GM12875 (cell line): ENCODE results near the gene PPME1.

Experiments
- H3K4me3 ChIP-seq: one replicate; pipeline ENCODE4 v1.5.1; 2011; ENCODE audit warnings: low read depth, low read length, control low read depth
- TF ChIP-seq, protein P1 (sequence below): IDR thresholded peaks from 2 replicates; pipeline ENCODE4 v1.5.1; 2011; ENCODE audit warnings: low read depth, mild to moderate bottlenecking, control low read depth, inconsistent platforms, low read length, moderate library complexity, borderline replicate concordance; ENCODE audit not compliant: insufficient read depth

The PPME1 gene

DNA sequence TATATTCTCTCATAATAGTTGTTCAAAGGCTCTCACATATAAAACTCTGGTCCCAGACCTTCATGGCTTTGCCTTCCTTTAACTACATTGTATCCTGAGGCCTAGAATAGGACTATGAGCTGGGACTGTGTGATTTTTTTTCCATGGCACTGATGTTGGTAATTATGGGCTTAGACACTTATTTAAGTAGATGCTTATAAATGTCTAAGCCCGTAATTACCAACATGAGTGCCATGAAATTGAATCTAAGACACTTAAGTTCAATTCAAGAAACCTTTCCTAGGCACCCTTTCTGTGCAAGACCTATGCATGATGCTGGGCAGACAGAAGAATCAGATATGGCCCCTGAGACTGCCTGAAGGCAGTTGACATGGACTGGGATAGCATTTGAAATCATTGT lies 77.4 kb downstream of the PPME1 start:
- TF ChIP-seq, protein P1, sequence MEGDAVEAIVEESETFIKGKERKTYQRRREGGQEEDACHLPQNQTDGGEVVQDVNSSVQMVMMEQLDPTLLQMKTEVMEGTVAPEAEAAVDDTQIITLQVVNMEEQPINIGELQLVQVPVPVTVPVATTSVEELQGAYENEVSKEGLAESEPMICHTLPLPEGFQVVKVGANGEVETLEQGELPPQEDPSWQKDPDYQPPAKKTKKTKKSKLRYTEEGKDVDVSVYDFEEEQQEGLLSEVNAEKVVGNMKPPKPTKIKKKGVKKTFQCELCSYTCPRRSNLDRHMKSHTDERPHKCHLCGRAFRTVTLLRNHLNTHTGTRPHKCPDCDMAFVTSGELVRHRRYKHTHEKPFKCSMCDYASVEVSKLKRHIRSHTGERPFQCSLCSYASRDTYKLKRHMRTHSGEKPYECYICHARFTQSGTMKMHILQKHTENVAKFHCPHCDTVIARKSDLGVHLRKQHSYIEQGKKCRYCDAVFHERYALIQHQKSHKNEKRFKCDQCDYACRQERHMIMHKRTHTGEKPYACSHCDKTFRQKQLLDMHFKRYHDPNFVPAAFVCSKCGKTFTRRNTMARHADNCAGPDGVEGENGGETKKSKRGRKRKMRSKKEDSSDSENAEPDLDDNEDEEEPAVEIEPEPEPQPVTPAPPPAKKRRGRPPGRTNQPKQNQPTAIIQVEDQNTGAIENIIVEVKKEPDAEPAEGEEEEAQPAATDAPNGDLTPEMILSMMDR, result no peak
- no peak overlapping the region for H3K4me3 ChIP-seq

DNA sequence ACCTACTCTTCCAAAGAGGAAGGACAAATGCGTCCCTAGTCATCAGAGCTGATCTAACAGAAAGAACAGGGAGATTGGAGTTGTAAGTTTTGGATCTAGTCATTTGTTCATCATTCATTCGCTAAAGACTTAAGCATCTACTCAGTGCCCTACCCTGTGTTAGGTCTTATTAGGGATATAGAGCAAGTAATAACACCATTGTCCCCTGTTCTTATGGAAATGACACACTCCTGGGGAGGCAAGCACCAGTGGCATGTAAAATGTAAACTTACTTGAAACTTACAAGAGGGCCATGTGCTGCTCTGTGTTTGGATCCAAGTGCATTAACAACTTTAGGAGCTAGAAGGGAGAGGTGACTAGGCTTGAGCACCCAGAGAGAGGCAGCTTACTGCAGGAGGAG lies 78.4 kb downstream of the PPME1 start:
- H3K4me3 ChIP-seq, result no peak overlapping the region
- TF ChIP-seq, protein P1, result no peak

DNA sequence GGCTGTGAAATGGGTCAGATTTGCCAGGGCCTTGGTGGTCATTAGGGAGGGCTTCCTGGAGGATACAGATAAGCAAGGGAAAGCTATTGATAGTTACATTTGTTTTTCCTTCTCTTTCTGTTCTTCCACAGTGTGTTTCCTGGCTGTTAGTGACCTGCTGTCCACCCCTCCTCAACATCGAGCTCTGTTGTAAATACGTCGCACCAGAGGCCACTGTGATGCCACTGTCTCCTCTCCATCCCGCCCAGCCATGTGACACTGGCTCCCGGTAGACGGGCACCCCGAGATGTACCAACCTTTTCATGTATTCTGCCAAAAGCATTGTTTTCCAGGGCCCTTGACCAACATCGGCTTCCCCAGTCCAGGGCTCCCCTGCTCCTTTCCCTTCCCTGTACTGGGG lies 82.3 kb downstream of the PPME1 start:
- TF ChIP-seq, protein P1, result no peak

DNA sequence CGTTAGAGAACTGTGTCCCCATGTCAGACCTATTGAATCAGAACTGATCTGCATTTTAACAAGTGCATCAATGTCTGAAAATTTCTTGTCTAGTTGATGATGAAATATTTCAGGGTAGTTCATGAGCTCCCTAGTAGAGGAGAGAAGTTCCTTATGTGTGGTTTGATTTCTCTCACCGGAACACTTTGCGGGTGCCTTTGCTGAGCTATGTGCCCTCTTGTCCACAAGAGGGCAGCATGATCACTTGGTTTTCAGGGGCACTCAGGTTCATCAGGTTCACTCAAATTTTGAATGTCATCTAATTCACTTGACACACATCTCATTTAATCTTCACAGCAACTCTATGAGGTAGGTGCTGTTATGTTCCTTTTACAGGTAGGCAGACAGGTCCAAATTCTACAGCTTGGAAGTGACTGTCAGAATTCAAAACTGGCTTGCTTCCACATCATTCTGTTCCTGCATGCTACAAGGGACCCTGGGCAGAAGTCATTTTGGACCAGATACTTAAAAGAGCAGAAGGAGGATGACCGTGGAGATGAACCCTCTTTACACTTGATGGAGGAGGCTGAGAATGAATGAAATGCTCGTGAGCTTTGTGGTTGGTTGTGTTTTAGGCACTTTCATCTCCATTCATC lies 84.8 kb downstream of the PPME1 start:
- TF ChIP-seq, protein P1, result peak; percentile 79
- no peak overlapping the region for H3K4me3 ChIP-seq

More for the DNA sequence above, 82.3 kb downstream of the PPME1 start:
- H3K4me3 ChIP-seq, result no peak overlapping the region

DNA sequence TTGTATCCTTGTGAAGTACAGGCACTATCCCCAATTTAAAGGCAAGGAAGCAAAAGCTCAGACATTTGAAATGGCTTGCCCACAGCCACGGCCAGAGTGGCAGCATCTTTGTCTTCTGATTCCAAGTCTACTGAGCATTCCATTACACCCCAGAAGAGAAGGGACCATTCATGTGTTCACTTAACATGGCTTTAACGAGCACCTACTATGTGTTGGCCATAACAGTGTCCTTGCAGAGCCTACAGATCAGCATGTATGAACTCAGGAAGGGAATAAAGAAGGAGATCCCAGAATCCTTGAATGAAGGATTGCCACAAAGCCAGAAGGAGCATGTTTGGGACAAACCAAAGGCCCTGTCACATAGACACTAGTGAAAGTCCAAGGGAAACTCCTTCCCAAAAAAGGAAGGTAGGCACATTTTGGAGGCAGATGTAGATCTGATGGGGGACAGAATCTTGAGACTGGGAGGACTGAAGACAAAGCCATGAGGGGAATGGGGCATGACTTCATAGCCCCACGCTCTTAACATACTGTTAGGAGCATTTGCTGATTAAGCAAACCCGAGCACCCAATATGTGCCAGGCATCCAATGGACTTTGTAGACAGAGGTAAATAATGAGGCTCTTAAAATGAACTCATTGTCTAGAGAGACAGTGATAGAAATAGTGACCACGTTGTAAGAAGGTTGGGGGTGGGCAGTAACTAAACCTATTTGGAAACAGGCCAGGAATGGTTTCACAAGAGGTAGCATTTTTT lies 85.5 kb downstream of the PPME1 start:
- TF ChIP-seq, protein P1, result no peak

DNA sequence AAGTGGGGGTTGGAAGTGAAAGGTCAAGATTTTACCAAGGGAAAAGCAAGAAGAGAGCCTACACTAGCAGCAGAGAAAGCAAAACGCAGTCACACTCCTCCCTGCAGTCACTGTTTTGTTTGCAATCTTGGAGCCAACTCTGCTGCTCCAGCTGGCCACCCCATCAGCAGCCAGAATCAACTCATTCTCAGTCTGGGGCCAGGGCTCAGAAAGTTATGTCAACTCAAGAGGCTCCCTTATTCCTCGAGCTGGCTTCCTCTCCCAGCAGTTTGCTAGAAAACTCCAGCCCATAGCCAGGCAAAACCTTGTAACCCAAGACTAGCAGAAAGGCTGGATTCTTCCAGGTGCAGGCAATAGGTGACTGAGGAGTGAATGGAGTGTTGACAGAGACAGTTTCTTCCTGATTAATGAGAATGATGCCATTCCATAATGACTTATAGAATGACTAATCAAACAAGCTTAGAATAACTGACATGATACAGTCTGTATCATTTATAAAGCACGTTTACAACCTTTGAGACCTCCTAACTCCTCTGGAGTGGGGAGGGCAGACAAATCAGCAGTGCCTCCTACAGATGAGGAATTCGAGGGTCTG lies 87.0 kb downstream of the PPME1 start:
- TF ChIP-seq, protein P1, result no peak
- no peak overlapping the region for H3K4me3 ChIP-seq

More for the DNA sequence above, 85.5 kb downstream of the PPME1 start:
- no peak overlapping the region for H3K4me3 ChIP-seq
